ENCODE measurements around the gene ZC3H4. TPM values are rescaled to one million over a fixed set of nuclear protein-coding genes. Genes with fewer than 3 reads are reported as not detected.
"Not testable (repeated sequence)": the region's sequence is repeated elsewhere in the genome, so short reads cannot be mapped to it uniquely, and the experiment has no call there.

The ZC3H4 gene
- total and polyA plus RNA-seq, 4 donors, result 9.5 to 35.2 (median 24.4) TPM

- H3K4me3 ChIP-seq (ENCODE audit: low read depth, low read length), result peak overlapping the region; percentile 90
- peaks cover 7% of the 10 kb centered on the region for H3K36me3 ChIP-seq (ENCODE audit: control insufficient read depth, insufficient read depth, low read length)
- H3K27ac ChIP-seq (ENCODE audit: low read depth, low read length), result peak overlapping the region; percentile 99
- DNase-seq (ENCODE audit: low read depth in 4 of 6, low spot score in 6 of 6), result peak in 2 of 6 donors; percentile 73 to 89
- no peaks in the 10 kb centered on the region for H3K9me3 ChIP-seq (ENCODE audit: control insufficient read depth, insufficient read depth, low read length)
- H3K27me3 ChIP-seq (ENCODE audit: control insufficient read depth, insufficient read depth, low read length), result no peaks in the 10 kb centered on the region
- H3K4me1 ChIP-seq (ENCODE audit: control insufficient read depth, insufficient read depth, low read length), result peaks cover 31% of the 10 kb centered on the region
- WGBS (ENCODE audit: insufficient coverage), result 0% methylated on average over 4 of the region's 15 CpGs
Measured at GRCh38 chr19:47109541-47110375, 3.8 kb downstream of the ZC3H4 start.

DNA sequence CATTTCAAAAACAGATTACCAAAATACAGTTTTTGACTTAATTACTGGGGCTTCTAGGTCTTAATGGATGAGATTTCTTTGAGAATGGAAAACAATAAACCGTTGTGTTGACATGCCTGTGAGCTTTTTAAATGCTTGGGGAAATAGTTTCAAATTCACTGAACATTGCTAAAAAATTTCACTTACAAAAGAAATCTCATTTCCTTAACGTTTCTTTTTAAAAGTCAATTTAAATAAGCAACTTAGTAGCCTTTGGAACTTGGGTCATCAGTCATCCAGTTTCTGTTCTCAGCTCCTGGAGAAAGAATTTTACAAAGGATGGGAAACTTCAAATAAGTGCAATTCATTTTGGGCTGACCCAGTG, 4.4 kb downstream of the ZC3H4 start:
- Histone ChIP-seq H3K4me3 (ENCODE audit: low read depth, low read length) (peak overlapping the region; percentile 90), H3K27me3 (ENCODE audit: control insufficient read depth, insufficient read depth, low read length) (no peaks in the 10 kb centered on the region), H3K36me3 (ENCODE audit: control insufficient read depth, insufficient read depth, low read length) (peaks cover 11% of the 10 kb centered on the region), H3K9me3 (ENCODE audit: control insufficient read depth, insufficient read depth, low read length) (no peaks in the 10 kb centered on the region), H3K4me1 (ENCODE audit: control insufficient read depth, insufficient read depth, low read length) (peaks cover 32% of the 10 kb centered on the region), H3K27ac (ENCODE audit: low read depth, low read length) (peak overlapping the region; percentile 99)
- no peak for DNase-seq (ENCODE audit: low read depth in 4 of 6, low spot score in 6 of 6)
- WGBS (ENCODE audit: insufficient coverage), result no CpG with 5 or more reads among the region's 2 CpGs

DNA sequence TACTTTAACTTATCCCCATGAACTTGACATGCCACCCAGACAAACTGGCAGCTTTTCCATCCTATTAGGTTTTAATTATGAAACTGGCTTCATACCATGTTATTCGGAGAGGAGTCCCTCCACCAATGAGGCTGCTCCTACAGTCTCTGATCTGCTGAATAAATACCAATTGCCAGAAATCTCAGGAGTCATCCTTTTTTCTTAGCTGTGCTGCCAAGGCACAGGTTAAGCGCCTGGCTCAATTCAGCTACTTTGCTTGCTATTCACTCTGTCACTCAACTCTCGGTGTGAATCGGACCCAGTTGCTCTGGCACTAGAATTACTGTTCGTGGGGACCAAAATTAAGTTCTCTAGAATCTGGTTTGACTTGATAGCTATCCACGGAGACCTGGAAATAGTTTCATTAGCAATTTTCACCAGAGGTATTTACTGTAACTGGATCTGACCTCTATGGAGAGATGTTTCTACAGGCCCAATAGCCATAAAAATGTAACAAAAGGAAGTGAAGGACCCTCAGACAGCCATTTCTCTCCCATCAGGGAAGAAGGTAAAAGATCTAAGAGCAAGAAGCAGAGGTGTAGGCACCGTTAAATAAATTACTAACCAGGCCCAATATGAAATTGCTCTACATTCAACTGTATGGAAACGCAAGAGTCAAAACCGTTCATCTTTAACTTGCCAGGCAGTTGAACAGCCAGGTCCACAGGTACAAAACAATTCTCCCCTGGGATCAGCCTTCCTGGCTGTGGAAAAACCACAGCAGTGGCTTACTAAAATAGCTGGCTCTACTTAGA, 5.4 kb downstream of the ZC3H4 start:
- 45% methylated on average over 7 of the region's 9 CpGs for WGBS (ENCODE audit: insufficient coverage)
- Histone ChIP-seq H3K4me3 (ENCODE audit: low read depth, low read length) (peak overlapping the region; percentile 9), H3K36me3 (ENCODE audit: control insufficient read depth, insufficient read depth, low read length) (peaks cover 11% of the 10 kb centered on the region), H3K4me1 (ENCODE audit: control insufficient read depth, insufficient read depth, low read length) (peaks cover 27% of the 10 kb centered on the region), H3K27me3 (ENCODE audit: control insufficient read depth, insufficient read depth, low read length) (no peaks in the 10 kb centered on the region), H3K9me3 (ENCODE audit: control insufficient read depth, insufficient read depth, low read length) (no peaks in the 10 kb centered on the region), H3K27ac (ENCODE audit: low read depth, low read length) (peak overlapping the region; percentile 67)
- peak in 1 of 6 donors; percentile 47 for DNase-seq (ENCODE audit: low read depth in 4 of 6, low spot score in 6 of 6)

DNA sequence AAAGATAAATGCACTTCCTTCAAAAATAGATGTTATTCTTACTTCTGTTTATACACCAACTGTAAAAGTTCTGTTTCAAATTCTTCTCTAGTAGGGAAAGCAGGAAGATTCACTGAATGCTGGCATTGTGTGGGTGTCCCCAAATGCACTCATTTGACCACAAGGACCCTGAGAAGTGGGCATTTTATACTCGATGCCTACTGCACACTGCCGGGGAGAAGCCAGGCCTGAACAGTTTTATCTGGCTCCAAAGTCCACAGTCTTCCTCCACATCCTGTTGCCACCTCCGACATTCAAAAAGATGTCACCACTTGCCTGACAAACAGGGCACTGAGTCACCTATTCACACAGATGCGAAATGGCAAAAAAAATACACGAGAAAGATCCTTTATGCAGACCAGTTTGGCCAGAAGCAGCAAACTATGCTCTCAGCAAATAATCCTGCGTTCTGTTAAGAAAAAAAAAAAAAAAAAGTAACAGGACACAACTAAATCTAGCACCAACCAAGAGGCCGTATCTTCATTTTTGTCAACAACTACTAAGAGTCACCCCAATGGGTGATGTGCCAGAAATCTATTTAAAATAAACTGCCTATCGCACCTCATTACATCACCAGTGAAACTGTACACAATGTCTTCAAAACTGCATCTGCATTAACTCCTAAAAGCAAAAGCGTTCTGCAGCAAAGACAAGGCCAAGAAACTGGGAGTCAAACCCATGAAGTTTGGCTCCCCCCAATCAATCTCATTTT, 6.2 kb downstream of the ZC3H4 start:
- H3K4me3 ChIP-seq (ENCODE audit: low read depth, low read length), result no peak overlapping the region
- peaks cover 11% of the 10 kb centered on the region for H3K36me3 ChIP-seq (ENCODE audit: control insufficient read depth, insufficient read depth, low read length)
- peak overlapping the region; percentile 67 for H3K27ac ChIP-seq (ENCODE audit: low read depth, low read length)
- H3K27me3 ChIP-seq (ENCODE audit: control insufficient read depth, insufficient read depth, low read length), result no peaks in the 10 kb centered on the region
- WGBS (ENCODE audit: insufficient coverage), result 37% methylated on average over 5 of the region's 9 CpGs
- H3K4me1 ChIP-seq (ENCODE audit: control insufficient read depth, insufficient read depth, low read length), result peaks cover 27% of the 10 kb centered on the region
- H3K9me3 ChIP-seq (ENCODE audit: control insufficient read depth, insufficient read depth, low read length), result no peaks in the 10 kb centered on the region
- DNase-seq (ENCODE audit: low read depth in 4 of 6, low spot score in 6 of 6), result no peak

DNA sequence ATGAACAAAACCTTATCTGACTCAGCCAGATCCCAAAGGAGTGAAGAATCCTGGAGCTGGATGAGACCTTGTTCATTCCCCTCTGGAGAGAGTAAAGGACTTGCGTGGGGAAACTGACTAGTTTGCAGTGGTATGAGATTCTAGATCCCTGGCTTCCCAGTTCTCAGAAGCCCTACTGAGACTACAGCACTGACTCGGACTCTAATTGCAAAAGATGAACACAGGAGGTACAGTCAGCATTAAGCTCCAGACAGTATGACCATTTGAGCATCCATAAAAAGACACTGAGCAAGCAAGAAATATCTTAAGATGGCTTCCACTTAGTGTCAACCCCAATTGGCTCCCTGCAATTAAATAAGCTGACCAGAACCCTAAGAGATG, 6.8 kb downstream of the ZC3H4 start:
- H3K27ac ChIP-seq (ENCODE audit: low read depth, low read length), result peak overlapping the region; percentile 67

GRCh38 chr19:47105874-47106273, 7.7 kb downstream of the ZC3H4 start:
- 89% methylated on average over 1 of the region's 2 CpGs for WGBS (ENCODE audit: insufficient coverage)
- Histone ChIP-seq H3K4me3 (ENCODE audit: low read depth, low read length) (no peak overlapping the region), H3K27ac (ENCODE audit: low read depth, low read length) (no peak overlapping the region), H3K4me1 (ENCODE audit: control insufficient read depth, insufficient read depth, low read length) (peaks cover 27% of the 10 kb centered on the region), H3K9me3 (ENCODE audit: control insufficient read depth, insufficient read depth, low read length) (no peaks in the 10 kb centered on the region), H3K36me3 (ENCODE audit: control insufficient read depth, insufficient read depth, low read length) (peaks cover 11% of the 10 kb centered on the region), H3K27me3 (ENCODE audit: control insufficient read depth, insufficient read depth, low read length) (no peaks in the 10 kb centered on the region)
- DNase-seq (ENCODE audit: low read depth in 4 of 6, low spot score in 6 of 6), result no peak

More for the DNA sequence above, 6.8 kb downstream of the ZC3H4 start:
- no peak overlapping the region for H3K4me3 ChIP-seq (ENCODE audit: low read depth, low read length)
- H3K4me1 ChIP-seq (ENCODE audit: control insufficient read depth, insufficient read depth, low read length), result peaks cover 27% of the 10 kb centered on the region
- no peaks in the 10 kb centered on the region for H3K9me3 ChIP-seq (ENCODE audit: control insufficient read depth, insufficient read depth, low read length)
- H3K27me3 ChIP-seq (ENCODE audit: control insufficient read depth, insufficient read depth, low read length), result no peaks in the 10 kb centered on the region
- H3K36me3 ChIP-seq (ENCODE audit: control insufficient read depth, insufficient read depth, low read length), result peaks cover 11% of the 10 kb centered on the region
- WGBS (ENCODE audit: insufficient coverage), result 40% methylated on average over 1 of the region's 2 CpGs
- no peak for DNase-seq (ENCODE audit: low read depth in 4 of 6, low spot score in 6 of 6)

DNA sequence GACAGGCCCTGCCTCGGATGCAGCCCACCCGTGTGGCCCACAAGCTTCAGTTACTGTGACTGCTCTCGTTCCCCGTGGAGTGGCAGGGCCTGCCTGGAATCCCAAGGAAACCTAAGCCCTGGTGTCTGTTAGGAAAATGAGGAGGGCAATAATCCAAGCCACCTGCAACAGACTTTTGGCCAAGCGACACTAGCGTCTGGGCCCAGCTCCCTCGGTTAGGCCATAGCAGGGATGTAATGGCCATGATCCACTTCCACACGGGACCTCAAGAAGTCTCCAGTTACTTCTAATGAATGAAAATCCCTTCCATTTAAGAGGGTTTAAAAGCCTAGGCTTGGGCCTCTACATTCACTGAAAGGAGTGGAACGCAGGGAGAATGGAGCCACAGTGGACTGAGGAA, 8.9 kb downstream of the ZC3H4 start:
- WGBS (ENCODE audit: insufficient coverage), result 31% methylated on average over 8 of the region's 9 CpGs
- peaks cover 24% of the 10 kb centered on the region for H3K4me1 ChIP-seq (ENCODE audit: control insufficient read depth, insufficient read depth, low read length)
- no peaks in the 10 kb centered on the region for H3K9me3 ChIP-seq (ENCODE audit: control insufficient read depth, insufficient read depth, low read length)
- H3K27me3 ChIP-seq (ENCODE audit: control insufficient read depth, insufficient read depth, low read length), result no peaks in the 10 kb centered on the region
- DNase-seq (ENCODE audit: low read depth in 4 of 6, low spot score in 6 of 6), result no peak
- peaks cover 12% of the 10 kb centered on the region for H3K36me3 ChIP-seq (ENCODE audit: control insufficient read depth, insufficient read depth, low read length)
- H3K4me3 ChIP-seq (ENCODE audit: low read depth, low read length), result no peak overlapping the region
- H3K27ac ChIP-seq (ENCODE audit: low read depth, low read length), result no peak overlapping the region

DNA sequence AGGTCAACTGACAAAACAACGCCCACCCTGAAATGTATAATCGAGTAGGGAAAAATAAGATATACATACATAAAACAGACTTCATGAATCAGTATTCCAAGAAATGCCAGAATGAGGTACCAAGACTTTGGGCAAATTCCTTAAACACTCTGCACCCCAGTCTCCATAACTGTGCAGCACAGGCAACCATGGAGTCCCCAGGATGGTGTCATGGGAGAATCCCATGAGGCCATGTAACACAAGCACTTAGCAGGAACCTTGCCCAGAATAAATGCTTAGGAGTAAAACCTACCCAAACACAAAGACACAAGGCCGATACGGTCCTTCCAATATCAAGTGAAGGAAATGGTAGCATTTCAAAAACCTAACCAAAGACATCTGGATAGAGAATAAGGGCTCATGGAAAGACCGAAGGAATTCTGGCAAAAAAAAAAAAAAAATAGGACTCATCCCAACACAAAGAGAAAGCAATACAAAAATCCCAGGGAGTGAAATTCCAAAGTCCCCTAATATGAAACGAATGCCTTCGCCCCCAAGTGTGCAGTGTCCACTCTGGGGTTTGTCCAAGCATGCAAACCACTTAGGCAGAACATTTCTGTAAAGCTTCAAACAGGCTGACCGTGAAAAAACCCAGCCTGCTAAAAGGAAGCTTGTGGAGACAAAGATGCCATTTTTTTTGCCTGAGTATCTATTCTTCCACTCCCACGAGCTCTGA, 11.1 kb downstream of the ZC3H4 start:
- peaks cover 12% of the 10 kb centered on the region for H3K36me3 ChIP-seq (ENCODE audit: control insufficient read depth, insufficient read depth, low read length)
- 48% methylated on average over 4 of the region's 9 CpGs for WGBS (ENCODE audit: insufficient coverage)
- peak in 1 of 6 donors; percentile 49 for DNase-seq (ENCODE audit: low read depth in 4 of 6, low spot score in 6 of 6)
- H3K4me3 ChIP-seq (ENCODE audit: low read depth, low read length), result no peak overlapping the region
- peaks cover 36% of the 10 kb centered on the region for H3K4me1 ChIP-seq (ENCODE audit: control insufficient read depth, insufficient read depth, low read length)
- no peaks in the 10 kb centered on the region for H3K9me3 ChIP-seq (ENCODE audit: control insufficient read depth, insufficient read depth, low read length)
- no peaks in the 10 kb centered on the region for H3K27me3 ChIP-seq (ENCODE audit: control insufficient read depth, insufficient read depth, low read length)
- H3K27ac ChIP-seq (ENCODE audit: low read depth, low read length), result no peak overlapping the region

- Histone ChIP-seq H3K36me3 (ENCODE audit: control insufficient read depth, insufficient read depth, low read length) (peaks cover 18% of the 10 kb centered on the region), H3K4me1 (ENCODE audit: control insufficient read depth, insufficient read depth, low read length) (peaks cover 40% of the 10 kb centered on the region)
- H3K4me3 ChIP-seq (ENCODE audit: low read depth, low read length); DNase-seq (ENCODE audit: low read depth in 4 of 6, low spot score in 6 of 6); H3K27me3 ChIP-seq (ENCODE audit: control insufficient read depth, insufficient read depth, low read length); H3K27ac ChIP-seq (ENCODE audit: low read depth, low read length); H3K9me3 ChIP-seq (ENCODE audit: control insufficient read depth, insufficient read depth, low read length): not testable (repeated sequence)
- WGBS (ENCODE audit: insufficient coverage), result 99% methylated on average over 4 of the region's 4 CpGs
Measured at GRCh38 chr19:47101116-47101515, 12.5 kb downstream of the ZC3H4 start.
